Testis (tissue), 2 donors: ENCODE results near the gene PC.
"Not testable (repeated sequence)": the region's sequence is repeated elsewhere in the genome, so short reads cannot be mapped to it uniquely, and the experiment has no call there.

ENCODE experiments used
- CTCF ChIP-seq, 3 experiments: fragments of 450-650 bp in 2 of 3; fragments of 200-600 bp in 1 of 3; sonication (generic) in 1 of 3; IDR thresholded peaks; one replicate each; pipeline ENCODE4 v1.5.1; 2016 to 2019; ENCODE audit warnings: antibody characterized with exemption in 3 of 3, mild to moderate bottlenecking in 2 of 3, moderate library complexity in 1 of 3
- POLR2A ChIP-seq: fragments of 450-650 bp; IDR thresholded peaks from one replicate; pipeline ENCODE4 v1.6.1; 2017; ENCODE audit warnings: antibody characterized with exemption, mild to moderate bottlenecking, moderate library complexity

DNA sequence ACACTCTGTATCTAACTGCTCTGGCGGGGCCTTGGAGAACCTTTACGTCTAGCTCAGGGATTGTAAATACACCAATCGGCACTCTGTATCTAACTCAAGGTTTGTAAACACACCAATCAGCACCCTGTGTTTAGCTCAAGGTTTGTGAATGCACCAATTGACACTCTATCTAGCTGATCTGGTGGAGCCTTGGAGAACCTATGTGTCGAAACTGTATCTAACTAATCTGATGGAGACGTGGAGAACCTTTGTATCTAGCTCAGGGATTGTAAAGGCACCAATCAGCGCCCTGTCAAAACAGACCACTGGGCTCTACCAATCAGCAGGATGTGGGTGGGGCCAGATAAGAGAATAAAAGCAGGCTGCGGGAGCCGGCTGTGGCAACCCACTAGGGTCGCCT is 31.2 kb upstream of the PC start:
- not testable (repeated sequence) for TF ChIP-seq CTCF (IDR thresholded peaks at IDR 0.05); POLR2A
